NCI-H526 (cell line): ENCODE data around the gene CACNA1B.

Experiments
- DNase-seq, 2 experiments: peaks; one replicate each; lab custom pipeline; 2025; lab: John Stamatoyannopoulos, UW

Gene CACNA1B

GRCh38 chr9:137920753-137921152, 43.2 kb downstream of the CACNA1B start:
- DNase-seq, result no peak

DNA sequence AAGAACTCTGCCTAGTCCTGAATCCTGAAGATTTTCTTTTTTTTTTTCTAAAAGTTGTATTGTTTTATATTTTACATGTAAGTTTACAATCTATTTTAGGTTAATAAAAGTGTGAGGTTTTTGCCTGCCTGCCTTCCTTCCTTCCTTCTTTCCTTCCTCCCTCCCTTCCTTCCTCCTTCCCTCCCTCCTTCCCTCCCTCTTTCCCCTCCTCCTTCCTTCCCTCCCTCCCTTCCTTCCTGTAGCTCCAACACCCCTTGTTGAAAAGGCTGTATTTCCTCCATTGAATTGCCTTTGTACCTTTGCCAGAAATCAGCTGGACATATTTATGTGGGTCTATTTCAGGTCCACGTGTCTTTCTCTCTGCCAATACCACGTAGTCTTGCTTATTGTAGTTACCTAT, 46.6 kb downstream of the CACNA1B start:
- DNase-seq, result no peak

GRCh38 chr9:137924761-137925369, 47.3 kb downstream of the CACNA1B start:
- no peak for DNase-seq

- DNase-seq, result no peak
Observed at GRCh38 chr9:137943655-137944054, 66.1 kb downstream of the CACNA1B start.

DNA sequence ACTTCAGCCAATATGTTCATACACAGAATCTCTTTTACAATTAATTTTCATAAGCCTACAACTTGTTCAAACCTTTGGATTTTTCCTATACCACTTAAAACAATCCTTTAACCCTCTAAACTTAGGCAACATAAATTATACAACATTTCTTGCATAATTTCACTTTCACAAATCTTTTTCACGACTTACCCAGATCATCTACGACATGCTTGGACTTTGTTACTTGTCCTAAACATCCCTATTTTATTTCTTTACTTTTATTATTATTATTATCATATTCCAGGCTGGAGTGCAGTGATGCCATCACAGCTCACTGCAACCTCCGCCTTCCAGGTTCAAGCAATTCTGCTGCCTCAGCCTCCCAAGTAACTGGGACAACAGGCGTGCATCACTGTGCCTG, 68.0 kb downstream of the CACNA1B start:
- DNase-seq, result no peak

DNA sequence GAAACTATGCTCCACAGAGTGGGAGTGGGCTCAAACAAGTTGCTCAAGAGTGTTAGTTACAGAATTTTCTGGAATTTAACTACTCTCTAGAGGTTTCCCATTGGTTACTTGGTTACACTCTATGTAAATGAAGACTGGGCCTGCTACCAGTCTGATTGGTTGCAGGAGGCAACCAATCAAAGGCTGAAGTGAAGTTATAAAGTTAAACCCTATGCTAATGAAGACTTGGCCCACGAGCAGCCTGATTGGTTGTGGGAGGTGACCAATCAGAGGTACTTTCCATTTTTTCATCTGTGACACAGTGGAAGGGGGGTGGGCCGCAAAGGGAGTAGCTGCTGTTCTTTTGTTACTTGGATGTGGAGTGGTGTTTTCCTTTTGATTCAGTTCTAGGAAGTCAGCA, 69.4 kb downstream of the CACNA1B start:
- no peak for DNase-seq

DNA sequence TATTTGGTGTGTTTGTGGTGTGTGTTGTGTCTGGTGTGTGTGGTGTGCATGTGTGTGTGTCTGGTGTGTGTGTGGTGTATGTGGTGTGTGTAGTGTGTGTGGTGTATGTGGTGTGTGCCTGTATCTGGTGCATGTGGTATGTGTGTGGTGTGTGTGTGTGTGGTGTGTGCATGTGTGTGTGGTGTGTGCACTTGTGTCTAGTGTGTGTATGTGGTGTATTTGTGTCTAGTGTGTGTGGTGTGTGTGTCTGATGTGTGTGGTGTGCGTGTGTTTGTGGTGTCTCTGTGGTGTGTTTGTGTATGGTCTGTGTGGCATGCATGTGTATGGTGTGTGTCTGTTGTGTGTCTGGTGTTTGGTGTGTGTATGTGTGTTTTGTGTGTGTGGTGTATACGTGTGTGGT, 71.1 kb downstream of the CACNA1B start:
- DNase-seq, result no peak

GRCh38 chr9:137949260-137949659, 71.7 kb downstream of the CACNA1B start:
- DNase-seq, result no peak

GRCh38 chr9:137951107-137951506, 73.5 kb downstream of the CACNA1B start:
- no peak for DNase-seq

DNA sequence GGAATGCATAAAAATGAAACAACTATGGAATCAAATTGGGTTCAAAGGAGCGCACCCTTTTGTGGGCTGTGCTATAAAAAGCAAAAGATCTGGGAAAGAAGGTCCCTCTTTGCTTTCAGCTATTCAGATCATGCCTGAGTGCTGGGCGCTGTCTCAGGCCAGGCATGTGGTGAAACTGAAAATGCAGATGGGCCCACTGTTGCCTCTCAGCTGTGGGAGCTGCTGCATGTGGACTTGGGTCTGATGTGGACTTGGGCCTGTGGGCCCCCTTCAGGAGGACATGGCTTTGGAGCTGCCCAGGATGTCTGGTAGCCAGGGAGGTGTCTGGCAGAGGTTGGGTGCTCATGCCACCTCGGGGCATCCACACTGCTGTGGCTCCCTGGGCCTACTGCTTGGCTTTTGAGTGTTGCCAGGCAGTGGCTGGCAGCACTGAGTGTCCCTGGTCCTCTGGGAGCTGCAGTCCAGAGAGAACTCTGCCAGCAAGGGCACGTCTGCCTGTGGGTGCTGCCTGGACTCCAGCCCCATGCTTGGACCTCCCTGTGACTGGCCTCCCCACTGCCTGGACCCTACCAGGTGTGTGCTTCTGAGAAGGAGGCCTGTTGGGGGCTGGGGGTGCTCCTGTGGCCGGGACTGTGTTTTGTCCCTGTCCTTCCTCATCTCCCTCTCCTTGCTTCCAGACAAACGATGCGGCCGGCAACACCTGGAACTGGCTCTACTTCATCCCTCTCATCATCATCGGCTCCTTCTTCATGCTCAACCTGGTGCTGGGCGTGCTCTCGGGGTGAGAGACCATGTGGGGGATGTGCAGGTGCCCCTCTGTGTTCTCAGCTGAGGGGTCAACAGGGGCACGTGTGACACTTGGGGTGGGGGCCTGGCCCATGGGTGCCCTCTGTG, 74.3 kb downstream of the CACNA1B start:
- no peak for DNase-seq

GRCh38 chr9:137952976-137953666, 75.5 kb downstream of the CACNA1B start:
- no peak for DNase-seq

DNA sequence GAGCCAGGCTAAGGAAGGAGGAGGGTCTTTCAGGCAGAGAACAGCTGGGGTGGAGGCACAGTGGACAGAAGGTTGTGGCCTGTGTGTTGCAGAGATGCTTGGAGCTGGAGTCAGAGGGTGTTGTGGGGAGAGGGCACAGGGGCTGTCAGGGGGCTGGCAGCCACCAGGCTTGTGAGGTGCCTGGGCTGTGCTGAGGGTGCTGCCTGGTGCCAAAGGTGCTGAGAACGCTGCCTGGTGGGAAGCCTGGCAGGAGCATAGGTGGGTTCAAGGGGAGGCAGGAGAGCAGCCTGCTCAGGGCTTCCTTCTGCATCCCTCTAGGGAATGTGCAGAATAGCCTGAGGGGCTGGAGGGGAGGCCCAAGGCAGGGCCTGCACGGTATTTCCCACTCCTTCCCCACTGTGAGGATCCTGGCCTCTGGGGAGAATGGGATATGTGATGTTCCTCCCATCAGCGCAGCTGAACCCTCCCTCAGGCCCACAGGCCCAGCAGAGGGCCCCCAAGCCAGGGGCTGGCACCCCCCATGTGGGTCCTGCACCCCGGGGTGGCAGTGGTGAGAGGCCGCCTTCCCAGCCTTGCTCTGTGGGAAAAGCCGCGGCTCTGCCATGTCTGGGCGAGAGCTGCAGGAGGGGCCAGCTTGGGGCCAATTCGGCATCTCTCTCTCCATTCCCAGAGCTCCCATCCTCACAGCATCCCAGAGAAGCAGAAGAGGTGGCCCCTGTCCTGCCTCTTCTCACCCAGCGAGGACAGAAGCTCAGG, 76.3 kb downstream of the CACNA1B start:
- DNase-seq, result no peak

- no peak for DNase-seq
Observed at GRCh38 chr9:137955224-137955570, 77.6 kb downstream of the CACNA1B start.

DNA sequence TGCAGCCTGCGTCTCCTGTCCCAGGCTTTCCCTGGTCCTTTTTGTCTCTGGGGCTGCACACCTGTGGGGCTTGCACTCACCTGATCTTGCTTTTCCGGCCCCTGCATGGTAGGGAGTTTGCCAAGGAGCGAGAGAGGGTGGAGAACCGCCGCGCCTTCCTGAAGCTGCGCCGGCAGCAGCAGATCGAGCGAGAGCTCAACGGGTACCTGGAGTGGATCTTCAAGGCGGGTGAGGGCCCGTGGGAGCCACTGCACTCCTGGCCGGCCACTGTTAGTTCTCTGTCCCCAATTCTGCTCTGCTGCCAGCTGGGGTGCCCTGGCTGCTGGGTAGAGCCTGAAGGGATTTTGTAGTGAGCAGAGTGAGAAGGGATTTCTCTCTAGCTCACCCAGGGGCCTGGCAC, 78.0 kb downstream of the CACNA1B start:
- DNase-seq, result no peak

- DNase-seq, result no peak
Observed at GRCh38 chr9:137956039-137956438, 78.5 kb downstream of the CACNA1B start.

DNA sequence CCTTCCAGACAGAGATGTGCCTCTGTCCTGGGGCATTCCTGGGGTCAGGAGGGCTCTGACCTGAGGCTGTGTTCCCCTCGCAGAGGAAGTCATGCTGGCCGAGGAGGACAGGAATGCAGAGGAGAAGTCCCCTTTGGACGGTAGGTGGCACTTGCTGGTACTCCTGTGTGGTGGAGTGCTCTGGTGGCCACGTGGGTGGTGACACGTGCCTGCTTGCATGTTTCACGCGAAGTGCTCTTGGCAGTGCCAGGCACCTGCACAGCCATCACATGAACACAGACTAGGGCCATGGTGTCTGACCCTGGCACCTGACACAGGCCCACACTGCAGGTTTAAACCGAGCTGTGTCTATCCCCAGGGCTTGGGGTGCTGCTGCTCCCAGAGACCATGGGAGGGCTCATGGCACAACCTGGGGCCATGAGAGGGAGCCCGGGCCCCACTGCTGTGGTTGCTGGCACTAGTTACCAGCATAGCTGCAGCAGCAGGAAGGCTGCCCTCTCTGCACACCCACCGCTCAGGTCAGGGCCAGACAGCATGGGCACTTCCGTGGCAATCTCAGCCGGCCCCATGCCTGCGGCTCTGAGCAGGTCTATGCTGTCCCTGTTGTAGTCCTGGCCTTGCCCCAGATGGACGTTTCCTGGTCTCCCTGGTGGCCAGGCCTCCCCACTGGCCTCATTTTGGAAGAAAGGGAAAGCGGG, 79.3 kb downstream of the CACNA1B start:
- no peak for DNase-seq

GRCh38 chr9:137959641-137960411, 82.2 kb downstream of the CACNA1B start:
- no peak for DNase-seq

- no peak for DNase-seq
Observed at GRCh38 chr9:137960496-137960895, 82.9 kb downstream of the CACNA1B start.

DNA sequence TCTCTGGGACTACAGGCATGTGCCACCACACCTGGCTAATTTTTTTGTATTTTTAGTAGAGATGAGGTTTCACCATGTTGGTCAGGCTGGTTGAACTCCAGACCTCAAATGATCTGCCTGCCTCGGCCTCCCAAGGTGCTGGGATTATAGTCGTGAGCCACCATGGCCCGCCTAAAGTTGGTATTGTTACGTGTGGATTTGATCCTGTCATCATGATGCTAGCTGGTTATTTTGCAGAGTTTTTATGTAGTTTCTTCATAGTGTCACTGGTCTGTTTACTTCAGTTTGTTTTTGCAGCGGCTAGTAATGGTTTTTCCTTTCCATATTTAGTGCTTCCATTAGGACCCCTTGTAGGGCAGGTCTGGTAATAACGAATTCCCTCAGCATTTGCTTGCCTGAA, 85.9 kb downstream of the CACNA1B start:
- DNase-seq, result no peak

- no peak for DNase-seq
Observed at GRCh38 chr9:137965177-137965795, 87.7 kb downstream of the CACNA1B start.
